NCI-H2107 (cell line): ENCODE results near the gene C19orf53.

Experiments used
- DNase-seq: peaks from one replicate; lab custom pipeline; 2025; lab: John Stamatoyannopoulos, UW

Gene C19orf53

DNA sequence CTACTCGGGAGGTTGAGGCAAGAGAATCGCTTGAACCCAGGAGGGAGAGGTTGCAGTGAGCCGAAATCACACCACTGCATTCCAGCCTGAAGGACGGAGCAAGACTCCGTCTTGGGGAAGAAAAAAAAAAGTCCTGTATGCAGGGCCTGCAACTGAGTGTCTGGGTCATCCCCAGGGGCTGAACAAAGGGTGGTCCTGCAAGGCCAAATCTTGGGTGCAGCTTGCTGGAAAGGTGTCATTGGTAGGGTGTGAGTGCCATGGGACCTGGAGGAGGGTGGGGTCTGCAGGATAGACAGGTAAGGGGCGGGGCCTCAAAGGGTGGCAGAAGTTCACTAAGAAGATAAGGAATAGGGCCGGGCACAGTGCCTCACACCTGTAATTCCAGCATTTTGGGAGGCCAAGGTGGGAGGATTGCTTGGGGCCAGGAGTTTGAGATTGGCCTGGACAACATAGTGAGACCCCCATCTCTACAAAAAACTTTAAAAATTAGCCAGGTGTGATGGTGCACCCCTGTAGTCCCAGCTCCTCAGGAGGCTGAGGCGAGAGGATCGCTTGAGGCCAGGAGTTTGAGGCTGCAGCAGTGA is 52.5 kb downstream of the C19orf53 start:
- DNase-seq, result no peak

DNA sequence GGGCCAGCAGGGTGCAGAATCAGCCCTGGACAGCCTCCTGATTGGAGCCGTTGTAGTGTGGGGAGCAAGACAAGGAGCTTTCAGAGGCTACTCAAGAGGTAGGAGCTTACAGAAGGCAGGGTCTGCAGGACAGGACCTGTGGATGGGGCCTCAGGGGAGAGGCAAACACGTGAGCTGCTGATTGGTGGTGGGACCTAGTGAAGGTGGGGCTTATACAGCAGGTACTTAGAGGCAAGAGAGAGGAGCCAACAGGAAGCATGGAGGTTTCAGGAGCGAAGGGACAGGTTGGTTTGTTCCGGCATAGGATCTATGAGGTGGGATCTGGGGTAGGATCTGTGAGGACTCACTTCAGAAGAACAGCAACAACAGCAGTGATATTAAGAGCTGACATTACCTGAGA is 53.4 kb downstream of the C19orf53 start:
- no peak for DNase-seq
